Glomerular visceral epithelial cell (primary cell): Measurements from ENCODE around the gene DHX9.

ENCODE experiments used
- DNase-seq: peaks from one replicate; pipeline ENCODE4 v3.0.0-alpha.2; 2016; ENCODE audit errors: extremely low spot score

Gene DHX9

GRCh38 chr1:182841368-182841988, 2.3 kb downstream of the DHX9 start:
- DNase-seq: peak; percentile 77

GRCh38 chr1:182842265-182842664, 3.1 kb downstream of the DHX9 start:
- no peak for DNase-seq

DNA sequence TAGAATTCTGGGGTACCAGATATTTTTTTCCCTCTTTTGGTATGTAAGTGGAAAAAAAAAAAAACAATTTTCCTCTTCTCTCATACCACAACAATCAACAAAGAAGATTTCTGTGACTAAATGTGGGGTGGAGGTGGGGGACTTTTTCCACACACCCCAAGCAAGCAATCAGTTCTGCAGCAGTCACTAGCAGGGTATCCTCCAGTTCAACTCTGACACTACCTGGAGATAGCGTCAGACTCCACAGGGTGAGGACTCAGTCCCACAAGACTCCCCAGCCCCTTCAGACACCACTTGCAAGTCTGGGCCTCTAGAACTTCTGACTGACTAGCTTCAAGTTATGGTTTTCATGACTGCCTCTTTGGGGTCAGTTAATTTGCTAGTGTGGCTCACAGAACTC, 6.2 kb downstream of the DHX9 start:
- no peak for DNase-seq

- no peak for DNase-seq
Observed at GRCh38 chr1:182845894-182846293, 6.7 kb downstream of the DHX9 start.

DNA sequence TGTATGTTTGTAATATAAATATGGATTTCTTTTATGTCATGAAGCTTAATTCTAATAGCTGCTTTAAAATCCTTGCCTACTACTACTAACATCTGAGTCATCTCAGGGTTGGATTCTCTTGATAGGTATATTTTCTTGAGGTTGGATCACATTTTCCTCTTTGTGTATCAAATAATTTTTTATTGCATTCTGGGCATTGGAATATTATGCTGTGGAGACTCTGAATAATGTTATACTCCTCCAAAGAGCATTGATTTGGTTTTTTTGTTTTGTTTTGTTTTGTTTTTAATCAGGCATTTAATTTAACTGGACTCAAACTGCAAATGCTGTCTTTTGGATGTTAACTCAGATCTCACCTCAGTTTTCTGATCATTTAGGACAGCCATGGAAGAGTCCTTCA, 8.0 kb downstream of the DHX9 start:
- no peak for DNase-seq

DNA sequence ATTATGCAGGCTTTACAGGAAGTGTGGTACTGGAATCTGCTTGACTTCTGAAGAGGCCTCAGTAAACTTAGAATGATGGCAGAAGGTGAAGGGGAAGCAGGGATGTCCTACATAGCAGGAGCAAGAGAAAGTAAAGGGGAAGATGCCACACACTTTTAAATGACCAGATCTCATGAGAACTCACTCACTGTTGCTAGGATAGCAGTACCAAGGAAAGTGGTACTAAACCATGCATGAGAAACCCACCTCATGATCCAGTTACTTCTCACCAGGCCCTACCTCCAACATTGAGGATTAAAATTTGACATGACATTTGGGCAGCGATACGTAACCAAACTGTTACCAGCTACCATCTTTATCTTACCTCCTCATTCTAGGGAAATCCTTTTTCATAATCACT, 9.6 kb downstream of the DHX9 start:
- no peak for DNase-seq

DNA sequence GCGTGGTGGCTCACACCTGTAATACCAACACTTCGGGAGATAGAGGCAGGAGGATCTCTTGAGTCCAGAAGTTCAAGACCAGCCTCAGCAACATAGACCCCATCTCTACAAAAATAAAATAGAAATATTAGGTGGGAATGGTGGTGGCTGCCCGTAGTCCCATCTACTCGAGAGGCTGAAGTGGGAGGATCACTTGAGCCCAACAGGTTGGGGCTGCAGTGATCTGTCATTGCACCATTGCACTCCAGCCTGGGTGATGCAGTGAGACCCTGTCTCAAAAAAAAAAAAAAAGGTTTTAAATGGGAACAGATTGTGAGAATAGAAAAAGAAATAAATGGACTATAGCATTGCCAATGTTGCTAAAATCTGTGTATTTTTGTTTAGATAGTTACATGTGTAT, 11.2 kb downstream of the DHX9 start:
- no peak for DNase-seq

DNA sequence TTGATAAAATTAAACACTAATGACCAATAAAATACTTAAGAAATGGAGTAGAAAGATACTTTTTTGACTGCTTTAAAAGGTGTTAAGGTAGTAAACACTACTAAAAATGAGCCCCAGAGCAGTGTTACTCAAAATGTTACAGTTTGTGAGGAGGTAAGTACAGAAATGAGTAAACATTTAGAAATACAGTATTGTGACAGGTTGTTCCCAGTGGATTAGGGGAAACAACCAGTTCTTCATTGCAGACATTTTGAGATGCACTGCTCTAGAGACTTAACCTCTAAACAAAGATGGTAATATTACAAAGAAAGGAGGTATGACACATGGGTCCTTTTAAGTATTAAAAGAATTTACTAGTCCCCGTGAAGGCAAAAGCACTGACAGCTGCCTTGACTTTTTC, 12.7 kb downstream of the DHX9 start:
- DNase-seq: no peak

GRCh38 chr1:182855911-182856310, 16.8 kb downstream of the DHX9 start:
- no peak for DNase-seq

DNA sequence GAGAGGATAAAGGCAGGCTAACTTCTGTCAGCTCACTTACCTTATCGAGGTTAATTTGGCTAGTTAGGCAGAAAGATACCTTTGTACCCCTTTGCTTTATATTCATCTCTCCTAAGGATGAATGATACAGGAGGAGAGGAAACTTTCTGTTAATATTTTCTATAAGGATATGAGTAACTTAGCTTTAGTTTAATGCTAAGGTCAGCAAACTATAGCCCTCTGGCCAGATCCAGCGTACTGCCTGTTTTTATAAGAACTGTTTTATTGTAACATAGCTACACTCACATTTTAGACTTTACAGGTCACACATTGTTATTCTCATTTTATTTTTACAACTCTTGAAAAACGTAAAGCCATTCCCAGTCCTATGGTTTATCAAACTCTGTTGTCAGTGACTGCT, 18.1 kb downstream of the DHX9 start:
- DNase-seq: no peak

DNA sequence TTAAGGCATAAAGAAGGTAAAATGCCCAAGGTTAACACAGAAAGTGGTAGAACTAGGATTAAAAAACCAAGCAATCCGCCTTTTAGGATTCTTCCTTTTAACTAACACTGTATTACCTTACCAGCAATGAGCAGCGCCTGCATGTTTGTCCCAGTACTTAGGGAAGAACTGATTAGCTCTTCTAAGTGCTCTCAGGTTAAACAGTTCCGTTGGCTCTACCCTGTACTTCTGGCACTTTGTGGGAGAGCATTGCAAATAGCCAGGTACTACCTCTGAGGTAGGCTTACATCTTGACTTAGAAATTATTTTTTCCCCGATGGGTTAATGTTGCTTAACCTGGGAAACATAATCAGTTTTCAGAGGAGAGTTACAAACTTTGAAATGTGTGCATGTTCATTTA, 21.5 kb downstream of the DHX9 start:
- no peak for DNase-seq

DNA sequence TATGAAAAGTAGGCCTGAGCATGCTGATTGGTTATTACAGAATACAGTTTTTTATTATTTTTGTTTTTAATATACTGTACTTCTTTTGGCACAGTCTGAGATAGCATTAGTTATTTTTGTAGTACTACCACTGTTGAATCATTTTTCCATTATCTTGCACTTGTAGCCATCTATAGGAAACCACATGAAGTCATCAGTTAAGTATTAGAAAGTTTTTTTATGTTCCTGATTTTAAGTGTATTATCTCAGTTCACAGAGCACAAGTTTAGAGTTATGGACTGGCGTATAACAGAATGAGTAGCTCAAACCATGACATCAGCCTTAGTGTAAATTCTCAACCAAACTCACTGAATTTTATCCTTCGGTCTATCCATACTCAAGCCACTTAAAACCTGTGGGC, 22.8 kb downstream of the DHX9 start:
- peak; percentile 50 for DNase-seq

DNA sequence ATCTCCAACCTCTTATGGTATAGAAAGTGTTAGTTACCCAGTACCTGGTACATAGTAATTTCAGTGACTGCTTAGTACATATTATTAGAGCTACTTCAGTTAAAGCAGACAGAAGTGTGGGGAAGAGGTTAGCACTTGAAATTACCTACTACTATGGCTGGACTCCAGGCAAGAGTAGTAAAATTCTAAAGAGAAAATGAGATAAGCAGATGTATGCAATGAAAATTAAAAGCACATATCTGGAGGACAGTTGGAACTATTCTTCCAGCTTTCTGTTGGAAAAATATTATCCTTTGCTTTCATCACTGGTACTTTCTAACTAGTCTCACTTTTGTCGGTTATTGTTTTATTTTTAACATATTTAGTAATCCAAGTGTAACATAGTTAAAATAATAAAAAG, 23.7 kb downstream of the DHX9 start:
- DNase-seq: no peak

- DNase-seq: no peak
Observed at GRCh38 chr1:182863940-182864339, 24.8 kb downstream of the DHX9 start.

DNA sequence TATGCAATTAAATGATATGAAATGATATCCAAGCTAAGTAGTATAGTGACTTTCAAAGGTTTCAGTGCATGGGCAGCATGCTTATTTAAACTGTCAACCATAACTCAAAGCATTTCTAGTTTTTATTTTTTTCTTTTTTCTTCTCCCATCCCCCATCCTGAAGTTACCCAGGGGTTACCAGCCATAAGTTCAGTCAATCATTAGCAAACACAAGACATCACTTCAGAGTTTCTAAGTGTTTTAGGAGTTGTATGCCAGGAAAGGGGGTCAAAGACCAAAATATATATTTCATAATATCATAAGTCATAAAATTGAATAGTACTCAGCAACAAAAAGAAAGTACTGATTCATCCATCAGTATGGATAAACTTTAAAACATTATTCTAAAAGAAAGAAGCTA, 28.7 kb downstream of the DHX9 start:
- DNase-seq: no peak

DNA sequence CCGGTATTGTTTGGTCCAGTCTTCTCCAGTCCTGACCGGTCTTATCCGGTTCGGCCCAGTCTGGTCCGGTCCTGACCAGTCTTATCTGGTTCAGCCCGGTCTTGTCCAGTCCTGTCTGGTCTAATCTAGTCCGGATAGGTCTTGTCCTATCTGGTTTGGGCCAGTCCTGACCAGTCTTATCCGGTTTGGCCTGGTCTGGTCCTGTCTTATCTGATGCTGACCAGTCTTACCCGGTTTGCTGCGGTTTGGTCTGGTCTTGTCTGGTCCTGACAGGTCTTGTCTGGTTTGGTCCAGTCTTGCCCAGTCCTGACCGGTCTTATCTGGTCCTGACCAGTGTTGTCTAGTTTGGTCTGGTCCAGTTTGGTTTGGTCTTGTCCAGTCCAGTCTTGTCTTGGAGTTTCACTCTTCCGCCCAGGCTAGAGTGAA, 30.1 kb downstream of the DHX9 start:
- DNase-seq: no peak

- DNase-seq: no peak
Observed at GRCh38 chr1:182872881-182873280, 33.7 kb downstream of the DHX9 start.

GRCh38 chr1:182875889-182876288, 36.7 kb downstream of the DHX9 start:
- no peak for DNase-seq

GRCh38 chr1:182877331-182877730, 38.2 kb downstream of the DHX9 start:
- DNase-seq: no peak

DNA sequence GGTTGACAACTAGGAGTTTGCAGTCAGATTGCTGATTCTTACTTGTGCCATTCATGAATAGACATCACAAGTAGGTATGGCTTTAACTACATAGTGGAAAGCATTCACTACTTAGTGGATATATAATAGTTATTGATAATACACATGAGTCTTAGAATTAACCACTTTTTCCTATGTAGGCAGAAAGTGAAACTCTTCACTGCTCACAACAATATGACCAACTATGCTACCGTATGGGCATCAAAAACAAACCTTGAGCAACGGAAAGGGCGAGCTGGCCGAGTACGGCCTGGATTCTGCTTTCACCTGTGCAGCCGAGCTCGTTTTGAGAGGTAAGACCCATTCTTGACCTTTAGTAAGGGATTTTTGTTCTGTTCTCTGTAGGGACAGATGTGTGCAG, 38.7 kb downstream of the DHX9 start:
- DNase-seq: no peak

DNA sequence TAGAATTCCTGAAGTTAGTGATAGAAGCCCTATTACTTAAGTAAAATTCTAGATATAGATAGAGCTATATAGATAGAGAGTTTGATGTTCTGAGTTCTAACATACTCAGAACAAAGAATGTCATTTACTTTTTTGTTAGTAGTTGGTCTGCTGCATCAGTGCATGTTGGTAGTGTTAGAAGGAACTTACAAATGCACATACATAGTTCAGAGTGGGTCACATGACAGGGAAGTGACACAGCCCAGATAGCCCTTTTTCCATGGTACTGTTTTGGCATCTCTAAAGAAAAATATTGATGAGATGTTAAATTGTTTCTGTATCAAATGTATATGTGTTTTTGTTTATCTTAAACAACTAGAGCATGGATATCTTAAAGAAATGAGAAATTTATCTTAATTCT, 45.7 kb downstream of the DHX9 start:
- no peak for DNase-seq

DNA sequence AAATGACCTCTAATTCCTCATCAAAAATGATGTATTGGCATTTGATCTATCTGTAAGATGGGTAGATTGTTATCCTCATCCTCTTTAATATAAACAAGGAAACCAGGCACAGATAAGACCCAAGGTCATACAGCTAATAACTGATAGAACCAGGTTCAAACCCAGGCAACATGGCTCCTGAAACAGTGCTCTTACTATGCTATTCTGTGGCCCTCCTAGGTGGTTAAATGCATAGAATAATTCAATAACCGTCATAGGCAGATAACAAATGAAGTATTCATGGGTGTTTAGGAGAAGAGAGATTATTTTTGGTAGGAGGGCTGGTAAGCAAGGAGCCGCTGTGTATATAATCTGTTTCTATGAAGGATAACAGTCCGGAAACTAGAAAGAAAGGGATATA, 46.4 kb downstream of the DHX9 start:
- no peak for DNase-seq

DNA sequence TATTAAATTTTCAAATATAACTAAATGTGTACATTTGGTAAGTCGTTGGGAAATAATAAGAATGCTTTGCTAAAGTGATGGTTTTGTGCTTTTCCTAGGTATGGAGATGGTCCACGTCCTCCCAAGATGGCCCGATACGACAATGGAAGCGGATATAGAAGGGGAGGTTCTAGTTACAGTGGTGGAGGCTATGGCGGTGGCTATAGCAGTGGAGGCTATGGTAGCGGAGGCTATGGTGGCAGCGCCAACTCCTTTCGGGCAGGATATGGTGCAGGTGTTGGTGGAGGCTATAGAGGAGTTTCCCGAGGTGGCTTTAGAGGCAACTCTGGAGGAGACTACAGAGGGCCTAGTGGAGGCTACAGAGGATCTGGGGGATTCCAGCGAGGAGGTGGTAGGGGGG, 47.8 kb downstream of the DHX9 start:
- DNase-seq: no peak

GRCh38 chr1:182888736-182889531, 49.8 kb downstream of the DHX9 start:
- DNase-seq: no peak
